Sigmoid colon (tissue), 7 donors: Measurements from ENCODE around the gene NR1H4. TPM values are rescaled to one million over a fixed set of nuclear protein-coding genes. Genes with fewer than 3 reads are reported as not detected.

Experiments
- DNase-seq: peaks from one replicate; pipeline ENCODE4 v3.0.0-alpha.2; 2019
- H3K27ac ChIP-seq, 4 donors: fragments of 200-600 bp; sonication (generic); one replicate each; pipeline ENCODE4 v1.5.1; 2016 to 2019; ENCODE audit warnings: mild to moderate bottlenecking in 1 of 4
- H3K27me3 ChIP-seq, 3 donors: fragments of 200-600 bp; sonication (generic); one replicate each; pipeline ENCODE4 v1.5.1; 2019; ENCODE audit warnings: mild to moderate bottlenecking in 1 of 3
- H3K36me3 ChIP-seq, 4 donors: fragments of 200-600 bp; sonication (generic); one replicate each; pipeline ENCODE4 v1.5.1; 2016 to 2019
- H3K4me1 ChIP-seq, 4 donors: fragments of 200-600 bp; sonication (generic); one replicate each; pipeline ENCODE4 v1.5.1; 2017 to 2019
- H3K4me3 ChIP-seq, 4 donors: fragments of 200-600 bp; sonication (generic); one replicate each; pipeline ENCODE4 v1.5.1; 2017 to 2019; ENCODE audit warnings: mild to moderate bottlenecking in 2 of 4, moderate library complexity in 1 of 4
- H3K9me3 ChIP-seq, 4 donors: fragments of 200-600 bp in 3 of 4; sonication (generic) in 3 of 4; one replicate each; pipeline versions ENCODE4 v1.5.1 to v1.6.1; 2013 to 2019
- EP300 ChIP-seq, 4 donors: sonication (generic); formaldehyde crosslinking; IDR thresholded peaks; one replicate each; pipeline ENCODE4 v1.6.1; 2017; ENCODE audit warnings: antibody characterized with exemption in 4 of 4
- POLR2A ChIP-seq, 2 donors: fragments of 450-650 bp; IDR thresholded peaks; one replicate each; pipeline ENCODE4 v1.6.1; 2016; ENCODE audit warnings: antibody characterized with exemption in 2 of 2, mild to moderate bottlenecking in 2 of 2, moderate library complexity in 2 of 2
- POLR2AphosphoS5 ChIP-seq, 4 donors: sonication (generic); formaldehyde crosslinking; IDR thresholded peaks; one replicate each; pipeline ENCODE4 v1.6.1; 2017; ENCODE audit warnings: antibody characterized with exemption in 4 of 4
- WGBS, 2 donors: extraction: QIAGEN DNeasy Blood & Tissue Kit; methylation state at CpG; one replicate each; pipeline ENCODE4 v1.1.7; 2013; 5-methylcytosine and 5-hydroxymethylcytosine counted together
- intact Hi-C: fragments of 100-400 bp; cut with DNase I; formaldehyde crosslinking; loops from one replicate; pipeline ENCODE4 v1.15.1; 2023
- polyA plus RNA-seq, 3 donors: library from polyadenylated mRNA; stranded (reverse); fragments of 200-250 nt; gene quantifications; one replicate each; pipeline ENCODE4 v1.2.3, GENCODE V29; 2013
- total RNA-seq, 4 donors: library from RNA; depleted of rRNA; stranded (reverse); fragments of >200 nt; gene quantifications; one replicate each; pipeline ENCODE4 v1.1.0, GENCODE V29; 2016
- TF ChIP-seq, protein P1 (sequence below), 4 experiments: fragments of 450-650 bp in 3 of 4; fragments of 200-600 bp in 1 of 4; IDR thresholded peaks; one replicate each; pipeline ENCODE4 v1.5.1; 2016 to 2019; ENCODE audit warnings: antibody characterized with exemption in 4 of 4, mild to moderate bottlenecking in 3 of 4, moderate library complexity in 2 of 4
- donor health status: healthy with polysubstance abuse.
- donor health status: Bipolar disorder and iron deficiency.
- donor health status: healthy.

The NR1H4 gene
- total and polyA plus RNA-seq, 7 donors: 4.5 to 43.9 (median 9.6) TPM; not detected in 4

DNA sequence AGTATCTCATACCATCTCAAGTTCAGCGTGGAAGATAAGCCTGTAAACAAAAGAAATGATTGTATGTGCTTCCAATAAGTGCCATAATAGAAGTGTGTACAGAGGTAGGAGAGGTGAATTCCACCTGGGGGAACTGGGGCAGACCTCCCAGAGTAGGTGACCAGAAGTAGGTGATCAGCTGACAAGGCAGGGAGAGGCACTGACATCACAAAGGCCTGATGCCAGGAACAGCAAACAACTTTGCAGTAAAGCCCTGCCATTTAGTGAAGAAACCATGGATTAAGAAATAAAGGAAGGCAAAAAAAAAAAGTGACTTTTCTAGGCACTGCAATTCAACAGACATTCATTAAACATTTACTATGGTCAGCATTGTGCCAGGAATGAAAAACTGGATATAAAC is 31.1 kb downstream of the NR1H4 start:
- H3K4me3 ChIP-seq: no peak overlapping the region
- no peak overlapping the region for H3K27ac ChIP-seq
- 16 to 60% methylated on average over 1 of the region's 1 CpG for WGBS, 2 donors
- intact Hi-C loops: no loop called here
- no peaks in the 10 kb centered on the region for H3K27me3 ChIP-seq
- no peaks in the 10 kb centered on the region for H3K36me3 ChIP-seq
- H3K9me3 ChIP-seq: no peaks in the 10 kb centered on the region
- H3K4me1 ChIP-seq: peaks cover 0 to 12% (median 5%) of the 10 kb centered on the region in 4 donors
- no peak for DNase-seq
- TF ChIP-seq POLR2A (IDR thresholded peaks at IDR 0.05): no peak
- no peak for TF ChIP-seq POLR2AphosphoS5 (IDR thresholded peaks at IDR 0.05)
- TF ChIP-seq EP300 (IDR thresholded peaks at IDR 0.05): no peak

DNA sequence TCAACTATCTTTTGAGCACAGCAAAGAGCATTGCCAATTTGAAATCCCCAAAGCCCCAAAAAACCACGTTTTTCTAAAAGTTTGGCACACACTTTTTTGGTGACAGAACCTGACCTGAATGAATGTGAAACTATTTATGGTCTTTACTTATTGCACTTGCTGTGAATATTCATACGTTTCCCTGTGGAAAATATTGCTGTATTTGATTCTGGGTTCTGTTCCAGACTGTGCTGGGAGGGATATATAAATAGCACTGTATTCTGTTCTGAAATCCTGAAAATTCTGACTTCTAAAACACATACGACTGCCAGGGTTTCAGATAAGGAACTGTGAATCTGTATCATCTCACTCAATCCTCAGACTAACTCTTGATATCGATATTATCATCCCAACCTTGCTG is 35.1 kb downstream of the NR1H4 start:
- Histone ChIP-seq H3K4me1 (peaks cover 0 to 16% (median 5%) of the 10 kb centered on the region in 4 donors), H3K4me3 (no peak overlapping the region), H3K27me3 (no peaks in the 10 kb centered on the region), H3K27ac (no peak overlapping the region), H3K9me3 (no peaks in the 10 kb centered on the region), H3K36me3 (no peaks in the 10 kb centered on the region)
- no peak for TF ChIP-seq POLR2A (IDR thresholded peaks at IDR 0.05)
- TF ChIP-seq, protein P1, sequence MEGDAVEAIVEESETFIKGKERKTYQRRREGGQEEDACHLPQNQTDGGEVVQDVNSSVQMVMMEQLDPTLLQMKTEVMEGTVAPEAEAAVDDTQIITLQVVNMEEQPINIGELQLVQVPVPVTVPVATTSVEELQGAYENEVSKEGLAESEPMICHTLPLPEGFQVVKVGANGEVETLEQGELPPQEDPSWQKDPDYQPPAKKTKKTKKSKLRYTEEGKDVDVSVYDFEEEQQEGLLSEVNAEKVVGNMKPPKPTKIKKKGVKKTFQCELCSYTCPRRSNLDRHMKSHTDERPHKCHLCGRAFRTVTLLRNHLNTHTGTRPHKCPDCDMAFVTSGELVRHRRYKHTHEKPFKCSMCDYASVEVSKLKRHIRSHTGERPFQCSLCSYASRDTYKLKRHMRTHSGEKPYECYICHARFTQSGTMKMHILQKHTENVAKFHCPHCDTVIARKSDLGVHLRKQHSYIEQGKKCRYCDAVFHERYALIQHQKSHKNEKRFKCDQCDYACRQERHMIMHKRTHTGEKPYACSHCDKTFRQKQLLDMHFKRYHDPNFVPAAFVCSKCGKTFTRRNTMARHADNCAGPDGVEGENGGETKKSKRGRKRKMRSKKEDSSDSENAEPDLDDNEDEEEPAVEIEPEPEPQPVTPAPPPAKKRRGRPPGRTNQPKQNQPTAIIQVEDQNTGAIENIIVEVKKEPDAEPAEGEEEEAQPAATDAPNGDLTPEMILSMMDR (IDR thresholded peaks at IDR 0.05): no peak
- no peak for TF ChIP-seq POLR2AphosphoS5 (IDR thresholded peaks at IDR 0.05)
- no peak for TF ChIP-seq EP300 (IDR thresholded peaks at IDR 0.05)
- 75% methylated on average over 4 of the region's 4 CpGs for WGBS, 2 donors
- DNase-seq: no peak
- intact Hi-C loops: no loop called here

DNA sequence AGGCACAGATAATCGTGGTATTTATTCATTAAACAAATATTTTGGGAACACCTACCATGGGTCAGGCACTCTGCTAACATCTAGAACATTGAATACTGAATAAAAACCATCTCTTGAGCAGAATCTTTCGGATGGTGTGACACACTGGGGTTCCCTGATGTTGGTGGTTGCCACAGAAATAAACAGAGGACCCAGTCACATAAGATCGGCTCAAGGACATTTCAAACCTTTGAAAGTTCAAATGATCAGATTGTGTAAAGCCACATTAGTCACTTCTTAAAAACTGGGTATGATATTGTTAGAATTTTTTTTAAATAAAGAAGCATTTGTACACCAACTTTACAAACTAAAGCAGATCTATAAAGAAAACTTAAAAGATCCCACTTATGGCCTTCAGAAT is 39.0 kb downstream of the NR1H4 start:
- no peak for DNase-seq
- no peak overlapping the region for H3K27ac ChIP-seq
- H3K4me1 ChIP-seq: peaks cover 0 to 16% (median 5%) of the 10 kb centered on the region in 4 donors
- WGBS, 2 donors: 83 to 84% methylated on average over 3 of the region's 3 CpGs
- no peak for TF ChIP-seq POLR2A (IDR thresholded peaks at IDR 0.05)
- TF ChIP-seq EP300 (IDR thresholded peaks at IDR 0.05): no peak
- TF ChIP-seq POLR2AphosphoS5 (IDR thresholded peaks at IDR 0.05): no peak
- TF ChIP-seq, protein P1 (IDR thresholded peaks at IDR 0.05): no peak
- no peaks in the 10 kb centered on the region for H3K27me3 ChIP-seq
- H3K4me3 ChIP-seq: no peak overlapping the region
- no peaks in the 10 kb centered on the region for H3K36me3 ChIP-seq
- H3K9me3 ChIP-seq: no peaks in the 10 kb centered on the region
- intact Hi-C loops: no loop called here

DNA sequence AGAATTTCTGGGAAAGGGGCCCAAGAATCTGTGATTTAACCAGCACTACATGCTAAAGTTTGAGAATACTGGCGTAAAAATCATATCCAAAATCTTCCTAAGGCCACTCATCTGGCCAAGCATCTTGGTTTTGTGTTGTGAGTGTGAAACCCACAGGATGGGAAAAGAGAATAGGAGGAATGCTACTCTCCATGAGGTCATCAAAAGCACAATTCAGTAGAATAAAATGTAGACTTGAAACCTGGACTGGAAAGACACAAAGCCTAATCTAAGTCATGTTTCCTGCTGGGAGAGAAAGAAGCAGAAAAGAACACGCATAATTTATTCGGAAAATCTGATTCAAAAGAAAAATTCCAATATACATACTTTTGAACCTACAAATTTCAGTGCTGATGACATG is 42.3 kb downstream of the NR1H4 start:
- Histone ChIP-seq H3K9me3 (no peaks in the 10 kb centered on the region), H3K4me1 (no peaks in the 10 kb centered on the region), H3K27me3 (no peaks in the 10 kb centered on the region), H3K36me3 (no peaks in the 10 kb centered on the region), H3K27ac (no peak overlapping the region), H3K4me3 (no peak overlapping the region)
- no peak for DNase-seq
- 93 to 95% methylated on average over 3 of the region's 3 CpGs for WGBS, 2 donors
- intact Hi-C loops: no loop called here
- no peak for TF ChIP-seq EP300 (IDR thresholded peaks at IDR 0.05)
- TF ChIP-seq POLR2A (IDR thresholded peaks at IDR 0.05): no peak
- TF ChIP-seq, protein P1 (IDR thresholded peaks at IDR 0.05): no peak
- no peak for TF ChIP-seq POLR2AphosphoS5 (IDR thresholded peaks at IDR 0.05)

DNA sequence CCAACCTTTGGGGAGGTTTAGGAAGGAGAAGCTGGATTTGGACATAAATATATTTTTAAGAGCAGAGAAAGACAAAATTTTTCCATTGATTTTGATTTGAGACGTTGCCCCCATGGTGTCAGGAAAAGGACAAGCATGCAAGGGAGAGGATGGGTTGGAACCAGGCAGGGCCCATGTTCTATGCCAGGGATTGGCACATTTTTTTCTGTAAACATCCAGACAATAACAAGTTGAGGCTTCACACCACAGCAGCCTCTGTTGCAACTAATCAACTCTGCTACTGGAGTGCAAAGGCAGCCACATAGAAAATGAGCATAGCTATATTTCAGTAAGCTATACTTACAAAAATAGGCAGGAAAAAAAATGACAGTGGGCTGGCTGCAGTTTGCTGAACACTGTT is 44.7 kb downstream of the NR1H4 start:
- Histone ChIP-seq H3K4me1 (no peaks in the 10 kb centered on the region), H3K36me3 (no peaks in the 10 kb centered on the region)
- intact Hi-C loops: no loop called here

More for the DNA sequence above, 44.7 kb downstream of the NR1H4 start:
- no peak overlapping the region for H3K27ac ChIP-seq
- no peak overlapping the region for H3K4me3 ChIP-seq
- no peak for TF ChIP-seq EP300 (IDR thresholded peaks at IDR 0.05)
- no peak for TF ChIP-seq POLR2AphosphoS5 (IDR thresholded peaks at IDR 0.05)
- TF ChIP-seq, protein P1 (IDR thresholded peaks at IDR 0.05): no peak
- no peak for TF ChIP-seq POLR2A (IDR thresholded peaks at IDR 0.05)
- H3K27me3 ChIP-seq: no peaks in the 10 kb centered on the region
- WGBS, 2 donors: 77 to 89% methylated on average over 1 of the region's 1 CpG
- DNase-seq: no peak
- H3K9me3 ChIP-seq: no peaks in the 10 kb centered on the region
